Measurements from ENCODE around the gene BMF.

- TF ChIP-seq CTCF (IDR thresholded peaks at IDR 0.05): no peak
- no peak for TF ChIP-seq POLR2A (IDR thresholded peaks at IDR 0.05)
These were observed 24.0 kb downstream of the BMF start for GRCh38 chr15:40084650-40085049.

Data from thyroid gland (tissue), 4 donors.